ENCODE data around the gene NAA15. TPM values are rescaled to one million over a fixed set of nuclear protein-coding genes. Genes with fewer than 3 reads are reported as not detected.

The NAA15 gene
- total RNA-seq, 4 donors from 2014 or later, result 17.5 to 28.5 (median 20.5) TPM

DNA sequence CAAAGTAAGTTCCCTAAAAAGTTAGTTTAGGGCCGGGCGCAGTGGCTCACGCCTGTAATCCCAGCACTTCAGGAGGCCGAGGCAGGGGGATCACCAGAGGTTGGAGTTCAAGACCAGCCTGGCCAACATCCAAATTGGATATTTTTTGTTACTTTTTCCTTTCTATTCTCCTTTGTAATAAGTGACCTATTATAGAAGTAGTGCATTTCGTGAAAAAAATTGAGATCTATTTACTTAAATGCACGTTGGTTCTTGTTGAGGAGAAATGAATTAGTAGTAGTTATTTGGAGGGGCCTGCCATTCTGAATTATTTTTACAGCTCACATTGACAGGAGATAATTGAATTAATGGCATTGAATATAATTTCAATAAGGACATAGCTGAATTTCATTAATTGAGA is 23.3 kb downstream of the NAA15 start:
- 80 to 82% methylated on average over 6 of the region's 6 CpGs for WGBS, 2 donors
- intact Hi-C loops (cut with DNase I; ENCODE audit: low total_unique reads), result loop anchor here (5.0 kb wide), 1 partner anchor 428 kb away; no protein-coding TSS in a partner anchor
- no peak for DNase-seq (ENCODE audit: low spot score in 2 of 2)
- TF ChIP-seq, protein P1, sequence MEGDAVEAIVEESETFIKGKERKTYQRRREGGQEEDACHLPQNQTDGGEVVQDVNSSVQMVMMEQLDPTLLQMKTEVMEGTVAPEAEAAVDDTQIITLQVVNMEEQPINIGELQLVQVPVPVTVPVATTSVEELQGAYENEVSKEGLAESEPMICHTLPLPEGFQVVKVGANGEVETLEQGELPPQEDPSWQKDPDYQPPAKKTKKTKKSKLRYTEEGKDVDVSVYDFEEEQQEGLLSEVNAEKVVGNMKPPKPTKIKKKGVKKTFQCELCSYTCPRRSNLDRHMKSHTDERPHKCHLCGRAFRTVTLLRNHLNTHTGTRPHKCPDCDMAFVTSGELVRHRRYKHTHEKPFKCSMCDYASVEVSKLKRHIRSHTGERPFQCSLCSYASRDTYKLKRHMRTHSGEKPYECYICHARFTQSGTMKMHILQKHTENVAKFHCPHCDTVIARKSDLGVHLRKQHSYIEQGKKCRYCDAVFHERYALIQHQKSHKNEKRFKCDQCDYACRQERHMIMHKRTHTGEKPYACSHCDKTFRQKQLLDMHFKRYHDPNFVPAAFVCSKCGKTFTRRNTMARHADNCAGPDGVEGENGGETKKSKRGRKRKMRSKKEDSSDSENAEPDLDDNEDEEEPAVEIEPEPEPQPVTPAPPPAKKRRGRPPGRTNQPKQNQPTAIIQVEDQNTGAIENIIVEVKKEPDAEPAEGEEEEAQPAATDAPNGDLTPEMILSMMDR (IDR thresholded peaks at IDR 0.05), result no peak
- no peak for TF ChIP-seq POLR2A (IDR thresholded peaks at IDR 0.05)
- H3K4me3 ChIP-seq (ENCODE audit: low read depth, poor library complexity, severe bottlenecking), result no peak overlapping the region

DNA sequence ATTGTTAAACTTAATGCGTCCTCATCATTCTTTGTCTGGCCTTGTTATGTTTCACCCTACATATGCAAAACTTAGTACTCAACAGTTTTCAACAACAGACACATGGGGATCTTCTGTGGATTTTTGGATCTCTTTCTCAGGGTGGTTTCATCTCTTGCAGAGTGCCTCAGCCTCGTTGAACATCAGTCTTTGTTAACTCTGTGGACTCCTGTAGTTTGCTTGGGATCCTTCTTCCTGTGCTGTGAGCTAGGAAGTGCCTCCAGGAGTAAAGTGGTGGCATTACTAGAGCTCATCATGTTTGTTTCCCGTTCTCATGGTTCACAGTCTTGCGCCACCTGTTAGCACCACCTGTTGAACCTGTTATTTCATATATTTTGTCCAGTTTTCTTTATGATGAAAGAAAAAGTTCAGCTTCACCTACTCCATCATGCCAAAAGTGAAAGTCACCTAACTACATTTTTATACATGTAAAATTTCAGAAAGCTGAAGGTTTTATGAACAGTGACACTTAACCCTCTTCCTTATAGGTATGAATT is 28.4 kb downstream of the NAA15 start:
- 85% methylated on average over 4 of the region's 4 CpGs for WGBS, 2 donors
- TF ChIP-seq POLR2A (IDR thresholded peaks at IDR 0.05), result no peak
- TF ChIP-seq, protein P1 (IDR thresholded peaks at IDR 0.05), result no peak
- intact Hi-C loops (cut with DNase I; ENCODE audit: low total_unique reads), result loop anchor here (5.0 kb wide), 1 partner anchor 423 kb away; no protein-coding TSS in a partner anchor
- no peak overlapping the region for H3K4me3 ChIP-seq (ENCODE audit: low read depth, poor library complexity, severe bottlenecking)
- no peak for DNase-seq (ENCODE audit: low spot score in 2 of 2)

DNA sequence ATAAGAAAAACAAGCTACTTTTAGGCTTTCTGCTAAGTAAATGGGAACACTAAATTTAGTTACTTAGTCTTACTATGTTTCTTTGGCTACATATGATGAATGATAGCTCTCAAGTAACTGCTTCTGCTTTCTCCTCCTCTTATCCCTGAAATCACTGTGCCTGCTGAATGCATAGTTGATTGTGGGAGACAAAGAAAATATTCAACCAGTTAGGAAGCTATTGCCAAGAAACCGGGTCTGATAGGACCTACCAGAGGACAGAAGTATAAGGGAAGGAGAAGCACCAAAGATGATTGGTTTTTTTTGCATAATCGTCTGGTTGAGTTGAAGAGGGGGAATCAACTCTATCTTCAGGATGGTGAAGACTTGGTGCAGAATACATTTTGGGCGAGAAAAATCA is 29.0 kb downstream of the NAA15 start:
- intact Hi-C loops (cut with DNase I; ENCODE audit: low total_unique reads), result no loop called here
- 91 to 95% methylated on average over 3 of the region's 3 CpGs for WGBS, 2 donors
- DNase-seq (ENCODE audit: low spot score in 2 of 2), result no peak
- no peak overlapping the region for H3K4me3 ChIP-seq (ENCODE audit: low read depth, poor library complexity, severe bottlenecking)
- TF ChIP-seq, protein P1 (IDR thresholded peaks at IDR 0.05), result no peak
- TF ChIP-seq POLR2A (IDR thresholded peaks at IDR 0.05), result no peak

DNA sequence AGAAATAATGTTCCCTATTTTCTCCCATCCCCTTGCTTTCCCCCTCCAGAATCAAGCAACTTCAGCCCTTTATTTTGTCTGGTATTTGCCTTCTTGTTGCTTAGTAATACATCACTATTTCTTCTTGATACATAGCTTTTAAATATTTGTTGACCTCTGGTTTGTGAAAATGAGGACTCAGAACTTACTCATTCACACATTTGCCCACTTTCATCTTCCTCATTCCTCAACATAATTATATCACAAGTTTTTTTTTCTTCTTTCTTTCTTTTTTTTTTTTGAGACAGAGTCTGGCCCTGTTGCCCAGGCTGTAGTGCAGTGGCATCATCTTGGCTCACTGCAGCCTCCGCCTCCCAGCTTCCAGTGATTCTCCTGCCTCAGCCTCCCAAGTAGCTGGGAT is 29.9 kb downstream of the NAA15 start:
- WGBS, 2 donors, result 97 to 100% methylated on average over 1 of the region's 1 CpG
- intact Hi-C loops (cut with DNase I; ENCODE audit: low total_unique reads), result no loop called here
- no peak for TF ChIP-seq POLR2A (IDR thresholded peaks at IDR 0.05)
- no peak overlapping the region for H3K4me3 ChIP-seq (ENCODE audit: low read depth, poor library complexity, severe bottlenecking)
- no peak for DNase-seq (ENCODE audit: low spot score in 2 of 2)

DNA sequence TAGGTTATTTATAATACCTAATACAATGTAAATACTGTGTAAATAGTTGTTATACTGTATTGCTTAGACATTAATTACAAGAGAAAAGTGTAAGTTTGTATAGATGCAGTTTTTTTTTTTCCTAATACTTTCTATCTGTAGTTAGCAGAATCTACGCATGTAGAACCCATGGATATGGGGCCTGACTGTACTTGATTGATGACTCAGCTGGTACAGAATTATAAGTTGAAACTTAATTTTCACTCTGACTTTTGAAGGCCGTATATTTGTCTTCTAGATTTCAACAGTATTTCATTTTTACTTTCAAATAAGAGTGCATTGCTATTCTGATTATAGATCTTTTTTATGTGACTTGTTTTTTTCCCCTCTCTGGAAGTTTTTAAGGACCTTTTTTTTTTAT is 31.7 kb downstream of the NAA15 start:
- H3K4me3 ChIP-seq (ENCODE audit: low read depth, poor library complexity, severe bottlenecking), result no peak overlapping the region
- TF ChIP-seq, protein P1 (IDR thresholded peaks at IDR 0.05), result no peak
- no peak for TF ChIP-seq POLR2A (IDR thresholded peaks at IDR 0.05)
- DNase-seq (ENCODE audit: low spot score in 2 of 2), result no peak
- 72 to 73% methylated on average over 2 of the region's 2 CpGs for whole genome bisulfite sequencing, 2 donors
- intact Hi-C loops (cut with DNase I; ENCODE audit: low total_unique reads), result no loop called here

DNA sequence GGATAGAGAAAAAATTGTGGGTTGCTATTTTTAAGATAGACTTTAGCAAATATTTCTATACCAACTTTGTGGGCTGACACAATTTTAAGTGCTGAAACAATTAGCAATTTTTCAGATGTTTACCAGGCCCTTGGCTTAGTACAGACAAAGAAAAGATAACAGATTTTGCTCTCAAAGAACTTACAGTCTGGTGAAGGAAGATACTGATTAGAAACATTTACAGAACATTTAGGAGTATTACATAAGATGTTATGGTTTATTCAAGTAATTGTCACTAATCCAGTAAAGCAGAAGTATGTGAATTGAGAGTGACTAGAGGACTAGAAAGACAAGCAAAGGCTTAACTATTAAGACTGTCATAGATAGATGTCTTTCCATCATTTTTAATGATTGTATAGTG is 36.3 kb downstream of the NAA15 start:
- DNase-seq (ENCODE audit: low spot score in 2 of 2), result no peak

More for the DNA sequence above, 36.3 kb downstream of the NAA15 start:
- TF ChIP-seq, protein P1 (IDR thresholded peaks at IDR 0.05), result no peak
- no peak for TF ChIP-seq POLR2A (IDR thresholded peaks at IDR 0.05)
- intact Hi-C loops (cut with DNase I; ENCODE audit: low total_unique reads), result no loop called here
- H3K4me3 ChIP-seq (ENCODE audit: low read depth, poor library complexity, severe bottlenecking), result no peak overlapping the region

Measured in lower leg skin (tissue), 4 donors.